Right atrium auricular region (tissue), 2 donors: ENCODE data around the gene FATE1. TPM values are rescaled to one million over a fixed set of nuclear protein-coding genes. Genes with fewer than 3 reads are reported as not detected.

Source experiments
- DNase-seq: peaks from one replicate; pipeline ENCODE4 v3.0.0-alpha.2; 2019; ENCODE audit warnings: low spot score
- H3K27ac ChIP-seq, 2 donors: fragments of 200-600 bp; sonication (generic); 1 replicate in 1 of 2; 2 replicates in 1 of 2; pipeline ENCODE4 v1.5.1; 2016 to 2019
- H3K27me3 ChIP-seq, 2 donors: fragments of 200-600 bp; sonication (generic); one replicate each; pipeline versions ENCODE4 v1.5.1 to v1.6.0; 2017 to 2019
- H3K36me3 ChIP-seq: fragments of 200-600 bp; sonication (generic); one replicate; pipeline ENCODE4 v1.5.1; 2016
- H3K4me1 ChIP-seq, 2 donors: fragments of 200-600 bp; sonication (generic); one replicate each; pipeline versions ENCODE4 v1.5.1 to v1.6.0; 2017 to 2019
- H3K4me3 ChIP-seq, 2 donors: fragments of 200-600 bp; sonication (generic); 1 replicate in 1 of 2; 2 replicates in 1 of 2; pipeline ENCODE4 v1.5.1; 2017 to 2019; ENCODE audit warnings: mild to moderate bottlenecking in 1 of 2, moderate library complexity in 1 of 2
- H3K9me3 ChIP-seq, 2 donors: fragments of 200-600 bp; sonication (generic); one replicate each; pipeline ENCODE4 v1.5.1; 2019
- total RNA-seq, 2 donors: library from RNA; depleted of rRNA; stranded (reverse); fragments of >200 nt; gene quantifications; one replicate each; pipeline ENCODE4 v1.1.0, GENCODE V29; 2016
- TF ChIP-seq, protein P1 (sequence below), 2 donors: fragments of 200-600 bp; sonication (generic); IDR thresholded peaks; one replicate each; pipeline ENCODE4 v1.5.1; 2019; ENCODE audit warnings: antibody characterized with exemption in 2 of 2

FATE1 gene
- not detected for total RNA-seq

GRCh38 chrX:151715752-151716151, at the start of gene FATE1:
TSS of gene FATE1 (plus strand) at chrX:151716035. CDS start at chrX:151716120, 85 bp downstream.
- Histone ChIP-seq H3K9me3 (no peaks in the 10 kb centered on the region), H3K27me3 (no peaks in the 10 kb centered on the region), H3K27ac (no peak within 1 kb of the TSS), H3K4me1 (no peaks in the 10 kb centered on the region), H3K36me3 (no peaks in the 10 kb centered on the region), H3K4me3 (no peak within 1 kb of the TSS)
- TF ChIP-seq, protein P1, sequence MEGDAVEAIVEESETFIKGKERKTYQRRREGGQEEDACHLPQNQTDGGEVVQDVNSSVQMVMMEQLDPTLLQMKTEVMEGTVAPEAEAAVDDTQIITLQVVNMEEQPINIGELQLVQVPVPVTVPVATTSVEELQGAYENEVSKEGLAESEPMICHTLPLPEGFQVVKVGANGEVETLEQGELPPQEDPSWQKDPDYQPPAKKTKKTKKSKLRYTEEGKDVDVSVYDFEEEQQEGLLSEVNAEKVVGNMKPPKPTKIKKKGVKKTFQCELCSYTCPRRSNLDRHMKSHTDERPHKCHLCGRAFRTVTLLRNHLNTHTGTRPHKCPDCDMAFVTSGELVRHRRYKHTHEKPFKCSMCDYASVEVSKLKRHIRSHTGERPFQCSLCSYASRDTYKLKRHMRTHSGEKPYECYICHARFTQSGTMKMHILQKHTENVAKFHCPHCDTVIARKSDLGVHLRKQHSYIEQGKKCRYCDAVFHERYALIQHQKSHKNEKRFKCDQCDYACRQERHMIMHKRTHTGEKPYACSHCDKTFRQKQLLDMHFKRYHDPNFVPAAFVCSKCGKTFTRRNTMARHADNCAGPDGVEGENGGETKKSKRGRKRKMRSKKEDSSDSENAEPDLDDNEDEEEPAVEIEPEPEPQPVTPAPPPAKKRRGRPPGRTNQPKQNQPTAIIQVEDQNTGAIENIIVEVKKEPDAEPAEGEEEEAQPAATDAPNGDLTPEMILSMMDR (IDR thresholded peaks at IDR 0.05) = no peak
- no peak for DNase-seq

GRCh38 chrX:151675121-151675746, 40.6 kb upstream of the FATE1 start:
- no peaks in the 10 kb centered on the region for H3K27me3 ChIP-seq
- H3K4me1 ChIP-seq = no peaks in the 10 kb centered on the region
- no peaks in the 10 kb centered on the region for H3K36me3 ChIP-seq
- H3K27ac ChIP-seq = no peak overlapping the region
- TF ChIP-seq, protein P1 (IDR thresholded peaks at IDR 0.05) = no peak
- H3K4me3 ChIP-seq = no peak overlapping the region
- no peak for DNase-seq
- H3K9me3 ChIP-seq = no peaks in the 10 kb centered on the region

DNA sequence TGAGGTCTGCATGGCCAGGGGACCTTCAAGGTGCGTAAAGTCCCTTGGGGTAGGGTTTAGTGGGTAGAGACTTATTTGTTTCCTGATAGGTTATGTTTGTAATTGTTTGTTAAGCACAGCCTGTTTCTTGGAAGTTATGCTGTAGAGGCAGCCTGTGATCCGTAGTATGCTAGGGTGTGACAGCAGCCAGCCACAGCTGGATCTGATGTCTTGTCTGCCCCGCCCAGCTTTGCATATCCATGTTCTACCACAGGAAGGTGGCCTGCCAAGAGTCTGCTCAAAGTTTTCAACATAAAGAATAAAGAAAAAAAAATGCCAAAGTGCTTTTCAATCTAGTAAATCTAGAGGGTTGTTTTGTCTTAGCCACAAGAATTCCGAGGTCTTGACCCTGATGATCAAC, 39.6 kb upstream of the FATE1 start:
- H3K9me3 ChIP-seq = no peaks in the 10 kb centered on the region
- no peaks in the 10 kb centered on the region for H3K4me1 ChIP-seq
- no peaks in the 10 kb centered on the region for H3K27me3 ChIP-seq
- no peaks in the 10 kb centered on the region for H3K36me3 ChIP-seq
- no peak for DNase-seq
- TF ChIP-seq, protein P1 (IDR thresholded peaks at IDR 0.05) = no peak
- no peak overlapping the region for H3K27ac ChIP-seq
- H3K4me3 ChIP-seq = no peak overlapping the region

GRCh38 chrX:151679798-151680402, 35.9 kb upstream of the FATE1 start:
- H3K27me3 ChIP-seq = no peaks in the 10 kb centered on the region
- no peaks in the 10 kb centered on the region for H3K9me3 ChIP-seq
- TF ChIP-seq, protein P1 (IDR thresholded peaks at IDR 0.05) = no peak
- H3K36me3 ChIP-seq = no peaks in the 10 kb centered on the region
- no peak overlapping the region for H3K4me3 ChIP-seq
- H3K4me1 ChIP-seq = no peaks in the 10 kb centered on the region
- H3K27ac ChIP-seq = no peak overlapping the region
- no peak for DNase-seq

DNA sequence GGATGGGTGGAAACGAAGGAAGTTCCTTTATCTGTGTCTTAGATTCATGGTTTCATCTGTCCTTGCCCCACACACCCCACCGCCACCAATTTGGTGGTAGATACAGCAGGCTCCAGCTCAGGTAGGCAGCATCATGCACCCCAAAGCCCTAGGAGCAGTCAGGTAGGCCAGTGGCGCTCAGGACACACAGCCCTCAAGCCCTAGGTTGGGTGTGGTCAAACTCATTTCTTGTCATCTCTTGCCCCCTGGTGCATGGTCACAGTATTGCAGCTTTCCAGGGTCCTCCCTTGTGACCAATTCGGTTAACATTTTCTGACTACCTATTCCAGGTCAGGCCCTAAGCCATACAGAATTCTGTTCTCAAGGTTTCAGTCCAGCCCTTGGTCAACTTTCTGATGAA, 35.0 kb upstream of the FATE1 start:
- H3K4me3 ChIP-seq = no peak overlapping the region
- no peak for DNase-seq
- no peaks in the 10 kb centered on the region for H3K36me3 ChIP-seq
- TF ChIP-seq, protein P1 (IDR thresholded peaks at IDR 0.05) = peak; percentile 34 to 70
- no peak overlapping the region for H3K27ac ChIP-seq
- H3K27me3 ChIP-seq = no peaks in the 10 kb centered on the region
- no peaks in the 10 kb centered on the region for H3K4me1 ChIP-seq
- H3K9me3 ChIP-seq = no peaks in the 10 kb centered on the region
